Measurements from ENCODE around the gene ZNF3.

ZNF3 gene

DNA sequence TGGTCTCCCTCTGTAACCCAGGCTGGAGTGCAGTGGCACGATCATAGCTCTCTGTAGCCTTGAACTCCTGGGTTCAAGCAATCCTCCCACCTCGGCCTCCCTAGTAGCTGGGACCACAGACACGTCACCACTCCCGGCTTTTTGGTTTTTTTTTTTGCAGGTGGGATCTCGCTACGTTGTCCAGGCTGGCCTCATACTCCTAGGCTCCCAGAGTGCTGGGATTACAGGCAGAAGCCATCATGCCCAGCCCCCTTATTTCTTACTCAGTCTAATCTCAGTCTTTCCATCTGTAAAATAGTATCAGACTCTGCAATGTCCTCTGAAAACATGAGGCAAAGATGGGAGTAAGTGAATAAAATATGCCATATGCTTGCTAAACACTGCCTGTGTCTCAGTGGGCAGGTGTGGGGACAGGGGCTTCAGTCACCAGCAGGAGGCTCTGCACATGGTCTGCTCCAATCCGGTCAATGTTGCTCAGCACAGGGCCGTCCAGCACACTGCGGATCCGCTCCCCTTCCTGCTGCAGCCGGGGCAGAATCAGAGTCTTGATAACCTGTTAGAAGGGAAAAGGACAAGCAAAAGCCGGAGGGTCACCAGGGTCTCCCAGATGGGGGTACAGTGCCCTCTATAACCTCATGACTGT, 28.1 kb upstream of the ZNF3 start:
- no peak for DNase-seq (ENCODE audit: low read depth)

- DNase-seq (ENCODE audit: low read depth) = no peak
These were observed 26.4 kb upstream of the ZNF3 start for GRCh38 chr7:100107890-100108289.

DNA sequence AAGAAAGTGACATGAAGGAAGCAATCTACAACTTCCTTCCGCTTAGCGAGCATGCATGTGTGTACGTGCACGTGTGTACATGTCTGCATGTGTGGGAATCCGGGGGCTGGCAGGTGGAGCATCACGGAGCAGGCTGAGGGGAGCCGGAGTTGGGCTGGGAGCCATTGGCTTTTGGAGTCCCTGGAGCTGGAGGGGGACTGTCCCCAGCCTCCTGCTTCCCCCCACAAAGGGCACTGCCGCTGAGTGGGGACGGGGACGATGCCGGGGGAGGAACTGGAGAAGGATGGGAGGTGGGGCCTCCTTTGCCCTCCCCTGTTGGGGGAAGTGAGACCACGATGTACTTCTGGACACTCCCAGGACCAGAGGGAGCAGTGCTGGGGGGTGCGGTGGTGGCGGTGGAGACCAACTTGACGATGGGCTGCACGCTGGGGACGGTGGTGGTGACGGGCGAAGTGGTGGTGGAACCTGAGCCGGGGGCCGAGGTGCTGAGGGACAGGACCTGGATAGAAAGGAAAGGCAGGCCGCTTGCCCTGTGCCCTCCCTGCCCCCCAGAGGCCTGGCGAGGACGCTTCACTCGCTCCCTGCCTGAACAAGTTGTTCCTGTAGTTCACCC, 25.7 kb upstream of the ZNF3 start:
- no peak for DNase-seq (ENCODE audit: low read depth)

DNA sequence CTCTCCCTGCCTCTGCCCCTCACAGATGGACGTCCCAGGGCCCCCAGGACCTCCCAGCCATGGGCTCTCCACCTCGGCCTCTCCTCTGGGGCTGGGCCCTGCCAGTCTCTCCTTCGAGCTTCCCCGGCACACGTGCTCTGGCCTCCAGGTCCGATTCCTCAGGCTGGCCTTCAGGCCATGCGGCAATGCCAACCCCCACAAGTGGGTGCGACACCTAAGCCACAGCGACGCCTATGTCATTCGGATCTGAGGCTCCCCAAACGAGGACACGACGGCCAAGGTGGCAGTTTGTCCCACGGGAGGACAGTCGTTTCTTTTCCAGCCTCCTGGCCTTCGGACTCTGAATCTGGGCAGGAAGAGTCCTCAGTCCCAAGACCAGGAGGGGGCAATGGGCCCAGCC, 25.1 kb upstream of the ZNF3 start:
- no peak for DNase-seq (ENCODE audit: low read depth)

DNA sequence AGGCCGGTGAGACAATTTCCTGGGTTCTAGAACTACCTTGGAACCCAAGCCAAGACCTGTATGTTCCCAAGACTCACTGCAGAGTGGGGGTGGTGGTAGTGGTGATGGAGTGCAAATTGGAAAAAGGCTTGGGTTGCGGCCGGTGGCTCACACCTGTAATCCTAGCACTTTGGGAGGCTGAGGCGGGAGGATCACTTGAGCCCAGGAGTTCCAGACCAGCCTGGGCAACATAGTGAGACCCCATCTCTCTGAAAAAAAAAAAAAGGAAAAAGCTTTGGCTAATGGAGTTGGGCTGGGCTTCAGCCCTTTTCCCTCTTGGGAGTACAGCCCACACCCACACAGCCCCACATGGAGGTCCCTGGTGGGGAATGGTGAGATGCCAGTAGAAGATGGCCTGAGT, 24.0 kb upstream of the ZNF3 start:
- DNase-seq (ENCODE audit: low read depth) = no peak

- DNase-seq (ENCODE audit: low read depth) = no peak
These were observed 21.7 kb upstream of the ZNF3 start for GRCh38 chr7:100102950-100103840.

DNA sequence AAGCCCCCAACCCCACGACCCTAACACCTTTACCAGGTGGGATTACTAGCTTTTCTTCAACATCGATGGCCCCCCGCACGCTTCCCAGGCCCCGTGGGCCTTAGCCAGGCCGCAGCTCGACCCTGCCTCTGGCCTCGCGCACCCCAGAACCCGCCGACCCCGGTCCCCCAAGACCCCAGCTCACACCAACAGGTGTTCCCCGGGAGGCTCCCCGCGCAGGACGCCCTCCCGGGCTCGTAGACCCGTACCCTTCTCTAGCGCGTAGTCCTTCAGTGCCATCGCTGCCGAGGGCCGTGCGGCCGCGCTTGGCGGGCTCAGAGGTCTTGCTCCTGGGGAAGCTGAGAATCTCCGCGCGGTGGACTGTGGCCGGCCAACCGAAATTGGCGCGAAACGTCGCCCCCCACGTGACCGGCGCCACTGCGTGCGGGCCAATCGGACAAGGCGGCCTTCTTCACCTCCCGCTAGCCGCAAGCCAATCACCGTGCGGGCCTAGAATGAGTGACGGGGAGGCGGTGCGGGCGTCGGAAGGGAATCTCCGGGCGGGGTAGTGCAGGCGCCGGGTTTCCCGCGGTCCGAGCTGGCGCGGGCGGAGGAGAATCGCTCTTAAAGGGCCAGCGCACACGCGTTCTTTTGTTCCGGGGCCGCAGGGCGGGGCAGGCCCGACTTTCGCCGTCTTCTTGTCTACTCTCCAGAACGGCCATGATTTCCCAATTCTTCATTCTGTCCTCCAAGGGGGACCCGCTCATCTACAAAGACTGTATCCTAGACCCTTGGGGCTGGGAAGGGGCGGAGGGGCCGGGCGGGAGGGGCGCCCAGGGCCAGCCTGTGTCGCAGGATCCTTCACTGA, 19.7 kb upstream of the ZNF3 start, which contains the start of the genes AP4M1 and MCM7:
Gene AP4M1, plus strand, starts transcription at position 628 of the 847 bp plus-strand sequence. Its CDS starts 72 bp downstream, at position 700.
Gene MCM7, minus strand, starts transcription at position 382 of the 847 bp plus-strand sequence. Its CDS starts 103 bp downstream, at position 279.
- DNase-seq (ENCODE audit: low read depth) = peak; percentile 94

- DNase-seq (ENCODE audit: low read depth) = peak; percentile 84
These were observed 19.0 kb upstream of the ZNF3 start for GRCh38 chr7:100100420-100101015.

GRCh38 chr7:100099452-100099851, 17.9 kb upstream of the ZNF3 start:
- no peak for DNase-seq (ENCODE audit: low read depth)

GRCh38 chr7:100098913-100099312, 17.4 kb upstream of the ZNF3 start:
- DNase-seq (ENCODE audit: low read depth) = no peak

GRCh38 chr7:100095704-100096103, 14.2 kb upstream of the ZNF3 start:
- no peak for DNase-seq (ENCODE audit: low read depth)

GRCh38 chr7:100095289-100095688, 13.8 kb upstream of the ZNF3 start:
- no peak for DNase-seq (ENCODE audit: low read depth)

GRCh38 chr7:100093925-100094486, 12.5 kb upstream of the ZNF3 start:
- no peak for DNase-seq (ENCODE audit: low read depth)

DNA sequence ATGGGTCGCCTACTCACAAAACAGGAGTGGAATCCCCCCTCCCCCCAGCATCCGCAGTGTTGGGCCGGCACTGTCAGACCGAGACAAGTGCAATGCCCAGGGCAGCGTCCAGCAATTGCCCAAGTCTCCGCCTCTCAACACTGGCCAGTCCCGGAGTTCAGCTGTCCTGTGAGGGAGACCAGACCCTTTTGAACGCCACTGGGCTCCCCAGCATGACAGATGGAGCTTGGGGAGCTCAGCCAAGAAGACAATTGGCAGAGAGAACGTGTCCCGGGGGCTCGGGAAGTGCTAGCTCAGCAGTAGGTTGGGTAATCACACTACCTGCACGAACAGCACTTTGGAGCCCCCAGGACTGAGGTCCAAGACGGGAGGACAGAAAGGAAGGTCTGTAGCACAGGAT, 12.0 kb upstream of the ZNF3 start:
- DNase-seq (ENCODE audit: low read depth) = no peak

DNA sequence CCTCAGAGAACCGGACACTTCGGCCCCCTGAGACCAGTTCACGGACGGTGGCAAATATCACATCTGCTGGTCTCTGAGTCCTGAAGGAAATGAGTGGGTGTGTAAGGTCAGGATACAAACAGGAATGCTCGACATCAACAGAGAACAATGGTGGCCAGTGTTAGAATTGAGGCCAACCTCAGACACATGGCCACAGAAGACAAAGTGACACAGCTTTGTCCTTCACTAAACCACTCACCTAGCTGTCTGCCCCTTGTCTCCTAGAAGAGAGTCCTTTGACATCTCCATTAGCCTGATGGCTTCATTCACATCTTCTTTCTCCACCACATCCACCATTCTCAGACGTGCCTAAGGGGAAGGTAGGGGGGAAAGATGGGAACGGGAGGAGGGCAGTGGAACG, 11.5 kb upstream of the ZNF3 start:
- DNase-seq (ENCODE audit: low read depth) = no peak

- DNase-seq (ENCODE audit: low read depth) = no peak
These were observed 10.1 kb upstream of the ZNF3 start for GRCh38 chr7:100091411-100092181.

DNA sequence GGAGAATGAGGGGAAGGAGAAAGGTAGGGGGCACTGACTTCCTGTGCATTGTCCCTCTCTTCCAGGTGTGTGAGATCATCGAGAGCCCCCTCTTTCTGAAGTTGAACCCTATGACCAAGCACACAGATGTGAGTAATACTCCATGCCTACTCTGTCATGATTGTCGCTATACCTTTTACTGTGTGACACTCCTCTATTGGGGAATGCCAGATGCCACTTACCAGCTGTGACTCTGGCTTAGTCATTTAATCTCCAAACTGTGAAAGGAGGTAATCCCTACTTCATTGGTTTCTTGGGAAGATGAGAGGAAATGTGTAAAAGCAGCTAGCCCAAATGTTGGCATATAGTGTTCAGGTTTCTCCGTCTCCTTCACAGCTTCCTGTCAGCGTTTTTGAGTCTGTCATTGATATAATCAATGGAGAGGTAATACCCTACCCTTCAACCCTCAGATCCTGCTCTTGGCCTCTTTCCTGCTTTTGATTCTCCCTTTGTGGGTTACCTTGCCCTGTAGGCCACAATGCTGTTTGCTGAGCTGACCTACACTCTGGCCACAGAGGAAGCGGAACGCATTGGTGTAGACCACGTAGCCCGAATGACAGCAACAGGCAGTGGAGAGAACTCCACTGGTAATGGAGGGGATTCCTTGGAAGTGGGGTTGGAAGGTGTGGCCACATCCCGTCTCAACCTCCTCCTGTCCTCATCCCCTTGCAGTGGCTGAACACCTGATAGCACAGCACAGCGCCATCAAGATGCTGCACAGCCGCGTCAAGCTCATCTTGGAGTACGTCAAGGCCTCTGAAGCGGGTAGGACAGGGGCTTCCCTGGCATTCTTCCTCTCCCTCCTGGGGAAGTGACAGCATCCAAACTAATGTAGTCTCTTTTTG, 9.2 kb upstream of the ZNF3 start:
- no peak for DNase-seq (ENCODE audit: low read depth)

DNA sequence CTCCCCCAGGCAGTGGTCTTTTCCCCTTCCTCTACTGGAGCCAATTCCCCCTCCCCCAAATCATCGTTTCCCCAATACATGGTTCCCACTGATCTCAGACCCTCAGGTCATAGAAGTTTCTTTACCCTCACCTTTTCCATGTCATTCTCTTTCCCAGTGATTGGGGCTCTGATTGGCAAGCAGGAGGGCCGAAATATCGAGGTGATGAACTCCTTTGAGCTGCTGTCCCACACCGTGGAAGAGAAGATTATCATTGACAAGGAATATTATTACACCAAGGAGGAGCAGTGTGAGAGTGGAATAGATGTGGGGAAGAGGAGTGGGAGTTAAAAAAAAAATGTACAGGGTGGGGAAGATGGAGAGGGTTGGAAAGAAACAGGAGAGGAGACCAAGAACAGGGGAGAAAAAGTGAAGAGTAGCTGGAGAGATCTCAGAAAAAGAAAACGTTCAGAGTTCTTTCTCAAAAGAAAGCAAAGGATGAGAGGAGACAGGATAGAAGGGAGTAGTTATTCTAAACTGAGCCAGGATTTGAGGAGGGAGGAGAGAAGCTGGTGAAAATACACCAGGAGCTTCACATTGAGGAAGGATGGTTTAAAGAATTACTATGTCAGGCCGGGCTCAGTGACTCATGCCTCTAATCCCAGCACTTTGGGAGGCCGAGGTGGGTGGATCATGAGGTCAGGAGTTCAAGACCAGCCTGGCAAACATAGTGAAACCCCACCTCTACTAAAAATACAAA, 8.1 kb upstream of the ZNF3 start:
- no peak for DNase-seq (ENCODE audit: low read depth)
